ENCODE data around the gene ANKFN1.

The ANKFN1 gene

GRCh38 chr17:56169621-56170020, 16.3 kb downstream of the ANKFN1 start:
- Histone ChIP-seq H3K4me1 (ENCODE audit: control insufficient read depth, insufficient read depth, low read length, poor library complexity, severe bottlenecking) (peaks cover 14% of the 10 kb centered on the region), H3K27ac (ENCODE audit: low read depth, low read length, severe bottlenecking) (no peak overlapping the region), H3K4me3 (ENCODE audit: extremely low read depth, insufficient read depth, low read length, poor library complexity, severe bottlenecking) (no peak overlapping the region), H3K36me3 (ENCODE audit: control insufficient read depth, insufficient read depth, low read length) (no peaks in the 10 kb centered on the region), H3K9me3 (ENCODE audit: control insufficient read depth, low read length) (no peaks in the 10 kb centered on the region)
- 91 to 92% methylated on average over 3 of the region's 3 CpGs for WGBS, 2 experiments (ENCODE audit: insufficient coverage in 2 of 2)

- Histone ChIP-seq H3K4me1 (ENCODE audit: control insufficient read depth, insufficient read depth, low read length, poor library complexity, severe bottlenecking) (peaks cover 25% of the 10 kb centered on the region), H3K27ac (ENCODE audit: low read depth, low read length, severe bottlenecking) (no peak overlapping the region), H3K9me3 (ENCODE audit: control insufficient read depth, low read length) (no peaks in the 10 kb centered on the region), H3K4me3 (ENCODE audit: extremely low read depth, insufficient read depth, low read length, poor library complexity, severe bottlenecking) (no peak overlapping the region), H3K36me3 (ENCODE audit: control insufficient read depth, insufficient read depth, low read length) (no peaks in the 10 kb centered on the region)
- 92 to 100% methylated on average over 1 to 2 of the region's 4 CpGs for WGBS, 2 experiments (ENCODE audit: insufficient coverage in 2 of 2)
Measured at GRCh38 chr17:56171186-56171959, 18.1 kb downstream of the ANKFN1 start.

- Histone ChIP-seq H3K9me3 (ENCODE audit: control insufficient read depth, low read length) (no peaks in the 10 kb centered on the region), H3K4me1 (ENCODE audit: control insufficient read depth, insufficient read depth, low read length, poor library complexity, severe bottlenecking) (peaks cover 31% of the 10 kb centered on the region), H3K27ac (ENCODE audit: low read depth, low read length, severe bottlenecking) (no peak overlapping the region), H3K36me3 (ENCODE audit: control insufficient read depth, insufficient read depth, low read length) (no peaks in the 10 kb centered on the region), H3K4me3 (ENCODE audit: extremely low read depth, insufficient read depth, low read length, poor library complexity, severe bottlenecking) (no peak overlapping the region)
- 80 to 81% methylated on average over 3 to 5 of the region's 5 CpGs for WGBS, 2 experiments (ENCODE audit: insufficient coverage in 2 of 2)
Measured at GRCh38 chr17:56172517-56172982, 19.3 kb downstream of the ANKFN1 start.

- no peaks in the 10 kb centered on the region for H3K9me3 ChIP-seq (ENCODE audit: control insufficient read depth, low read length)
- H3K4me3 ChIP-seq (ENCODE audit: extremely low read depth, insufficient read depth, low read length, poor library complexity, severe bottlenecking): no peak overlapping the region
- no peak overlapping the region for H3K27ac ChIP-seq (ENCODE audit: low read depth, low read length, severe bottlenecking)
- H3K4me1 ChIP-seq (ENCODE audit: control insufficient read depth, insufficient read depth, low read length, poor library complexity, severe bottlenecking): peaks cover 31% of the 10 kb centered on the region
- WGBS, 2 experiments (ENCODE audit: insufficient coverage in 2 of 2): 75 to 92% methylated on average over 1 of the region's 1 CpG
- H3K36me3 ChIP-seq (ENCODE audit: control insufficient read depth, insufficient read depth, low read length): no peaks in the 10 kb centered on the region
Measured at GRCh38 chr17:56173026-56173425, 19.8 kb downstream of the ANKFN1 start.

GRCh38 chr17:56173958-56174835, 20.9 kb downstream of the ANKFN1 start:
- Histone ChIP-seq H3K4me3 (ENCODE audit: extremely low read depth, insufficient read depth, low read length, poor library complexity, severe bottlenecking) (no peak overlapping the region), H3K9me3 (ENCODE audit: control insufficient read depth, low read length) (no peaks in the 10 kb centered on the region), H3K36me3 (ENCODE audit: control insufficient read depth, insufficient read depth, low read length) (no peaks in the 10 kb centered on the region), H3K4me1 (ENCODE audit: control insufficient read depth, insufficient read depth, low read length, poor library complexity, severe bottlenecking) (peaks cover 31% of the 10 kb centered on the region), H3K27ac (ENCODE audit: low read depth, low read length, severe bottlenecking) (peak overlapping the region; percentile 39)
- WGBS, 2 experiments (ENCODE audit: insufficient coverage in 2 of 2): 18 to 50% methylated on average over 2 to 3 of the region's 3 CpGs

- 88 to 92% methylated on average over 1 of the region's 2 CpGs for WGBS, 2 experiments (ENCODE audit: insufficient coverage in 2 of 2)
- H3K4me3 ChIP-seq (ENCODE audit: extremely low read depth, insufficient read depth, low read length, poor library complexity, severe bottlenecking): no peak overlapping the region
Measured at GRCh38 chr17:56175299-56175955, 22.2 kb downstream of the ANKFN1 start.

GRCh38 chr17:56176091-56176490, 22.8 kb downstream of the ANKFN1 start:
- WGBS, 2 experiments (ENCODE audit: insufficient coverage in 2 of 2): 27 to 57% methylated on average over 1 to 2 of the region's 4 CpGs
- Histone ChIP-seq H3K36me3 (ENCODE audit: control insufficient read depth, insufficient read depth, low read length) (no peaks in the 10 kb centered on the region), H3K4me3 (ENCODE audit: extremely low read depth, insufficient read depth, low read length, poor library complexity, severe bottlenecking) (no peak overlapping the region), H3K4me1 (ENCODE audit: control insufficient read depth, insufficient read depth, low read length, poor library complexity, severe bottlenecking) (peaks cover 28% of the 10 kb centered on the region), H3K9me3 (ENCODE audit: control insufficient read depth, low read length) (no peaks in the 10 kb centered on the region), H3K27ac (ENCODE audit: low read depth, low read length, severe bottlenecking) (no peak overlapping the region)

More at GRCh38 chr17:56175299-56175955, 22.2 kb downstream of the ANKFN1 start:
- Histone ChIP-seq H3K4me1 (ENCODE audit: control insufficient read depth, insufficient read depth, low read length, poor library complexity, severe bottlenecking) (peaks cover 31% of the 10 kb centered on the region), H3K27ac (ENCODE audit: low read depth, low read length, severe bottlenecking) (peak overlapping the region; percentile 37), H3K36me3 (ENCODE audit: control insufficient read depth, insufficient read depth, low read length) (no peaks in the 10 kb centered on the region), H3K9me3 (ENCODE audit: control insufficient read depth, low read length) (no peaks in the 10 kb centered on the region)

- H3K27ac ChIP-seq (ENCODE audit: low read depth, low read length, severe bottlenecking): no peak overlapping the region
- WGBS, 2 experiments (ENCODE audit: insufficient coverage in 2 of 2): 86% methylated on average over 1 of the region's 2 CpGs; no CpG with 5 or more reads in 1 of the 2 experiments
- peaks cover 26% of the 10 kb centered on the region for H3K4me1 ChIP-seq (ENCODE audit: control insufficient read depth, insufficient read depth, low read length, poor library complexity, severe bottlenecking)
Measured at GRCh38 chr17:56177361-56177760, 24.1 kb downstream of the ANKFN1 start.

GRCh38 chr17:56178203-56178602, 24.9 kb downstream of the ANKFN1 start:
- no CpG with 5 or more reads among the region's 5 CpGs for WGBS, 2 experiments (ENCODE audit: insufficient coverage in 2 of 2)
- Histone ChIP-seq H3K4me1 (ENCODE audit: control insufficient read depth, insufficient read depth, low read length, poor library complexity, severe bottlenecking) (peaks cover 26% of the 10 kb centered on the region), H3K4me3 (ENCODE audit: extremely low read depth, insufficient read depth, low read length, poor library complexity, severe bottlenecking) (no peak overlapping the region), H3K9me3 (ENCODE audit: control insufficient read depth, low read length) (no peaks in the 10 kb centered on the region), H3K36me3 (ENCODE audit: control insufficient read depth, insufficient read depth, low read length) (no peaks in the 10 kb centered on the region), H3K27ac (ENCODE audit: low read depth, low read length, severe bottlenecking) (no peak overlapping the region)

More at GRCh38 chr17:56177361-56177760, 24.1 kb downstream of the ANKFN1 start:
- Histone ChIP-seq H3K36me3 (ENCODE audit: control insufficient read depth, insufficient read depth, low read length) (no peaks in the 10 kb centered on the region), H3K9me3 (ENCODE audit: control insufficient read depth, low read length) (no peaks in the 10 kb centered on the region), H3K4me3 (ENCODE audit: extremely low read depth, insufficient read depth, low read length, poor library complexity, severe bottlenecking) (no peak overlapping the region)

- no peak overlapping the region for H3K27ac ChIP-seq (ENCODE audit: low read depth, low read length, severe bottlenecking)
- H3K4me1 ChIP-seq (ENCODE audit: control insufficient read depth, insufficient read depth, low read length, poor library complexity, severe bottlenecking): peaks cover 18% of the 10 kb centered on the region
- H3K36me3 ChIP-seq (ENCODE audit: control insufficient read depth, insufficient read depth, low read length): no peaks in the 10 kb centered on the region
- H3K4me3 ChIP-seq (ENCODE audit: extremely low read depth, insufficient read depth, low read length, poor library complexity, severe bottlenecking): no peak overlapping the region
- no CpG with 5 or more reads among the region's 1 CpG for WGBS, 2 experiments (ENCODE audit: insufficient coverage in 2 of 2)
- H3K9me3 ChIP-seq (ENCODE audit: control insufficient read depth, low read length): no peaks in the 10 kb centered on the region
Measured at GRCh38 chr17:56182081-56182480, 28.8 kb downstream of the ANKFN1 start.
